Gastrocnemius medialis (tissue), 4 donors: ENCODE data around the gene PRDM2.

Experiments used
- POLR2A ChIP-seq, 2 donors: fragments of 450-650 bp; IDR thresholded peaks; one replicate each; pipeline ENCODE4 v1.6.1; 2017; ENCODE audit warnings: antibody characterized with exemption in 2 of 2, mild to moderate bottlenecking in 2 of 2, moderate library complexity in 2 of 2
- TF ChIP-seq, protein P1 (sequence below), 5 experiments: fragments of 450-650 bp in 3 of 5; fragments of 200-600 bp in 2 of 5; sonication (generic) in 2 of 5; IDR thresholded peaks in 4 of 5; conservative IDR thresholded peaks in 1 of 5; 1 replicate in 4 of 5; 2 replicates in 1 of 5; pipeline ENCODE4 v1.5.1; 2016 to 2019; ENCODE audit warnings: antibody characterized with exemption in 5 of 5, mild to moderate bottlenecking in 3 of 5, moderate library complexity in 3 of 5

DNA sequence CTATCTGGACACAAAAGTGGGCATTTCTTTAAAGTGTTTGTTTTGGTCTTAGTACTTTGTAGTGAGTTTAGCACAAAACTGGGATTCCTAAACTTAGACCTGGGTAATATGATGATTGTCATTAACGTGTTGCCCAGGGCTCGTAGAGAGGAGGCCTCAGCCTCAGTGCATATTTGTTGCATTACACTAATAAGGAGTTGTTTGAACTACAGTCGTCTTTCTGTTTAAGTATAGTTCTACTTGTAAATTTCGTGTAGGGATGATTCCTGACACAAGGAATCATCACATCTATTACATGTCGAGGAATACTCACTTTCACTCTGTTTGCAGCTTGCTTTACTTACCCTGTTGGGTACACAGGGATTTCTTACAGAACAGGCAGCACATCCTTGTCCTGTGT lies 85.0 kb downstream of the PRDM2 start:
- TF ChIP-seq, protein P1, sequence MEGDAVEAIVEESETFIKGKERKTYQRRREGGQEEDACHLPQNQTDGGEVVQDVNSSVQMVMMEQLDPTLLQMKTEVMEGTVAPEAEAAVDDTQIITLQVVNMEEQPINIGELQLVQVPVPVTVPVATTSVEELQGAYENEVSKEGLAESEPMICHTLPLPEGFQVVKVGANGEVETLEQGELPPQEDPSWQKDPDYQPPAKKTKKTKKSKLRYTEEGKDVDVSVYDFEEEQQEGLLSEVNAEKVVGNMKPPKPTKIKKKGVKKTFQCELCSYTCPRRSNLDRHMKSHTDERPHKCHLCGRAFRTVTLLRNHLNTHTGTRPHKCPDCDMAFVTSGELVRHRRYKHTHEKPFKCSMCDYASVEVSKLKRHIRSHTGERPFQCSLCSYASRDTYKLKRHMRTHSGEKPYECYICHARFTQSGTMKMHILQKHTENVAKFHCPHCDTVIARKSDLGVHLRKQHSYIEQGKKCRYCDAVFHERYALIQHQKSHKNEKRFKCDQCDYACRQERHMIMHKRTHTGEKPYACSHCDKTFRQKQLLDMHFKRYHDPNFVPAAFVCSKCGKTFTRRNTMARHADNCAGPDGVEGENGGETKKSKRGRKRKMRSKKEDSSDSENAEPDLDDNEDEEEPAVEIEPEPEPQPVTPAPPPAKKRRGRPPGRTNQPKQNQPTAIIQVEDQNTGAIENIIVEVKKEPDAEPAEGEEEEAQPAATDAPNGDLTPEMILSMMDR (IDR thresholded peaks at IDR 0.05 in 4 of 5, conservative IDR thresholded peaks at IDR 0.05 in 1 of 5), result no peak
- TF ChIP-seq POLR2A (IDR thresholded peaks at IDR 0.05), result no peak
